Measurements from ENCODE around the gene FRAT1. TPM values are rescaled to one million over a fixed set of nuclear protein-coding genes. Genes with fewer than 3 reads are reported as not detected.

Gene FRAT1
- total and polyA plus RNA-seq, 2 of the 8 experiments (the other 6 are each of a cell fraction or from before 2014, with no cell fraction given): 1.9 to 5.2 TPM

DNA sequence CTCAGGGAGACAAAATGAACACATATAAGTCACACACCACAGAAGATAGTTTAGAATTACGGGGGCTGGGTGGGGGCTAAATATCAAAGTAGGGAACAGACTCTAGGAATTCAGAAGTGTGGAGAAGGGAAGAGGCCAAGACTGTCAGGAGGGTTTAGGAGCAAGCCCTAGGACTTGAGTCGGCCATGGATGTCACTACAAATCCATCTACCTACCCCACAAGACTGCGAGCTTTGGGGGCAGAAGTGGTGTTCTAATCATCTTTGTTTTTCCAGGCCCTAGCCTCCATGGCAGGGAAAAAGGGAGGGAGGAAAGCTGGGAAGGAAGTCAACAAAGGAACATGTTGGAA, 20.9 kb upstream of the FRAT1 start:
- no peak overlapping the region for H3K18ac ChIP-seq (ENCODE audit: extremely low read depth, low read length)
- no peaks in the 10 kb centered on the region for H3K4me1 ChIP-seq (replicated peaks in 1 of 4; ENCODE audit: control insufficient read depth in 3 of 4, insufficient read depth in 4 of 4, low read length in 3 of 4)
- 89% methylated on average over 3 of the region's 3 CpGs; no CpG with 5 or more reads in 1 of the 2 experiments for WGBS, 2 experiments (ENCODE audit: extremely low coverage in 1 of 2, insufficient coverage in 1 of 2, insufficient read length in 1 of 2, insufficient replicate concordance in 2 of 2, low coverage in 1 of 2, low lambda C conversion rate in 2 of 2, missing lambda C conversion rate in 1 of 2)
- H4K8ac ChIP-seq (ENCODE audit: extremely low read depth, insufficient read depth, low read length): no peak overlapping the region
- no peak overlapping the region for H3K4me2 ChIP-seq (ENCODE audit: insufficient read depth in 1 of 2, low read depth in 2 of 2, low read length in 2 of 2)
- DNase-seq (ENCODE audit: low read depth in 1 of 2, low spot score in 2 of 2): no peak
- H3K23ac ChIP-seq (ENCODE audit: insufficient read length): no peak overlapping the region
- H3K79me2 ChIP-seq (ENCODE audit: control insufficient read depth in 1 of 2, insufficient read depth in 2 of 2, low read length in 2 of 2): no peaks in the 10 kb centered on the region
- H2AFZ ChIP-seq (ENCODE audit: low read length): peak overlapping the region; percentile 70; the same call in 1 of the 2 replicates
- H3K9ac ChIP-seq (replicated peaks in 1 of 4; ENCODE audit: extremely low read depth in 1 of 4, low read depth in 3 of 4, low read length in 3 of 4): no peak overlapping the region
- POLR2A ChIA-PET (ENCODE audit: partially characterized antibody): interaction anchor here (0.6 to 1.7 kb wide), 2 partner anchors 10 to 33 kb away, joined by 3 read pairs; no protein-coding TSS in a partner anchor
- CTCF ChIA-PET (ENCODE audit: partially characterized antibody): interaction anchor here (0.6 to 2.3 kb wide), 5 partner anchors 28 to 990 kb away, joined by 3 to 6 read pairs (median 3); no protein-coding TSS in a partner anchor
- no peak overlapping the region for H3K27ac ChIP-seq (ENCODE audit: low read depth, low read length)
- no peaks in the 10 kb centered on the region for H4K20me1 ChIP-seq (replicated peaks in 1 of 2; ENCODE audit: control insufficient read depth in 1 of 2, insufficient read depth in 2 of 2, low read length in 2 of 2)
- no peaks in the 10 kb centered on the region for H3K9me3 ChIP-seq (ENCODE audit: insufficient read depth in 2 of 2, low read depth in 1 of 2, low read length in 1 of 2)
- no peak overlapping the region for H2BK120ac ChIP-seq (replicated peaks; ENCODE audit: low read depth, low read length)
- H4K91ac ChIP-seq (replicated peaks; ENCODE audit: insufficient read length, low read length): no peak overlapping the region
- H3K4ac ChIP-seq (replicated peaks; ENCODE audit: insufficient read length, low read depth, low read length): no peak overlapping the region
- no peaks in the 10 kb centered on the region for H3K79me1 ChIP-seq (ENCODE audit: low read depth, low read length)
- no peak overlapping the region for H3K56ac ChIP-seq (replicated peaks; ENCODE audit: insufficient read length, low read depth, low read length)
- no peak overlapping the region for H2BK15ac ChIP-seq (ENCODE audit: low read length)
- FAIRE-seq: no peak
- H2BK5ac ChIP-seq (ENCODE audit: low read depth, low read length): no peak overlapping the region
- H3K23me2 ChIP-seq (ENCODE audit: low read depth, low read length): no peaks in the 10 kb centered on the region
- no peak overlapping the region for H3K4me3 ChIP-seq (ENCODE audit: extremely low read depth in 1 of 4, insufficient read depth in 2 of 4, low read depth in 3 of 4, low read length in 4 of 4)
- H2BK20ac ChIP-seq (ENCODE audit: low read length): no peak overlapping the region
- H2AK5ac ChIP-seq (ENCODE audit: low read depth, low read length): no peak overlapping the region
- H3K14ac ChIP-seq (ENCODE audit: insufficient read length): no peak overlapping the region
- no peaks in the 10 kb centered on the region for H3K27me3 ChIP-seq (replicated peaks in 1 of 4; ENCODE audit: control insufficient read depth in 3 of 4, extremely low read depth in 1 of 4, insufficient read depth in 3 of 4, low read length in 3 of 4)
- no peak overlapping the region for H2BK12ac ChIP-seq (ENCODE audit: low read depth, low read length)
- no peaks in the 10 kb centered on the region for H3K36me3 ChIP-seq (ENCODE audit: control insufficient read depth in 2 of 4, insufficient read depth in 4 of 4, low read length in 3 of 4)
- H4K5ac ChIP-seq (ENCODE audit: insufficient read length, low read depth, low read length): no peak overlapping the region
- no peak for TF ChIP-seq ASH2L (IDR thresholded peaks at IDR 0.05; ENCODE audit: low read length)
- TF ChIP-seq TCF12 (IDR thresholded peaks at IDR 0.05; ENCODE audit: low read depth, low read length): no peak
- no peak for TF ChIP-seq RFX5 (IDR thresholded peaks at IDR 0.05; ENCODE audit: borderline replicate concordance, low read depth, low read length)
- no peak for TF ChIP-seq JUND (IDR thresholded peaks at IDR 0.05; ENCODE audit: low read length)
- TF ChIP-seq RBBP5 (IDR thresholded peaks at IDR 0.05; ENCODE audit: borderline replicate concordance, low read depth, low read length): no peak
- TF ChIP-seq SRF (IDR thresholded peaks at IDR 0.05; ENCODE audit: low read depth, low read length): no peak
- TF ChIP-seq NANOG (IDR thresholded peaks at IDR 0.05; ENCODE audit: insufficient read depth, low read depth, low read length, poor library complexity, severe bottlenecking): no peak
- TF ChIP-seq TAF7 (optimal IDR thresholded peaks at IDR 0.05; ENCODE audit: borderline replicate concordance, low read depth, low read length): no peak
- TF ChIP-seq TBP (IDR thresholded peaks at IDR 0.05; ENCODE audit: low read depth, low read length): no peak
- no peak for TF ChIP-seq BCL11A (IDR thresholded peaks at IDR 0.05; ENCODE audit: low read depth in 2 of 2, low read length in 2 of 2)
- TF ChIP-seq SP1 (IDR thresholded peaks at IDR 0.05; ENCODE audit: low read depth, low read length): no peak
- TF ChIP-seq KDM1A (IDR thresholded peaks at IDR 0.05; ENCODE audit: borderline replicate concordance, low read length): no peak
- TF ChIP-seq GABPA (IDR thresholded peaks at IDR 0.05; ENCODE audit: borderline replicate concordance, insufficient read depth, low read length): no peak
- no peak for TF ChIP-seq ZNF274 (IDR thresholded peaks at IDR 0.05; ENCODE audit: borderline replicate concordance, extremely low read depth, low read length)
- TF ChIP-seq CHD2 (IDR thresholded peaks at IDR 0.05; ENCODE audit: low read length): no peak
- TF ChIP-seq MAFK (IDR thresholded peaks at IDR 0.05; ENCODE audit: low read depth, low read length): no peak

Data from H1 (cell line).